Common myeloid progenitor, CD34-positive (primary cell): Measurements from ENCODE around the gene TRIM24.
A peak's percentile ranks its signal among the peaks of the same experiment; 100 is the strongest.

ENCODE experiments used
- CTCF ChIA-PET: fragments of 350-600 bp; sonication (Branson Sonifier 250); formaldehyde crosslinking; loops from one replicate; lab custom pipeline; 2021; ENCODE audit warnings: antibody characterized with exemption; lab: Charles Lee
- POLR2A ChIA-PET: fragments of 350-600 bp; sonication (Branson Sonifier 250); formaldehyde crosslinking; loops from one replicate; lab custom pipeline; 2021; ENCODE audit warnings: antibody characterized with exemption; lab: Charles Lee
- DNase-seq, 3 donors: peaks; one replicate each; pipeline versions ENCODE4 v3.0.0 to v3.0.0-alpha.2; 2013
- H3K27ac ChIP-seq, 2 experiments: 1 replicate in 1 of 2; 2 replicates in 1 of 2; pipeline ENCODE4 v1.7.0; 2013; ENCODE audit warnings: inconsistent platforms in 2 of 2, low read length in 2 of 2, mild to moderate bottlenecking in 2 of 2, low read depth in 1 of 2, moderate library complexity in 1 of 2; ENCODE audit not compliant: severe bottlenecking in 2 of 2, insufficient read depth in 1 of 2, poor library complexity in 1 of 2
- H3K27me3 ChIP-seq, 5 experiments: replicated peaks in 2 of 5; 1 replicate in 3 of 5; 2 replicates in 2 of 5; pipeline versions ENCODE4 v1.6.1 to v1.7.0; 2013; ENCODE audit warnings: low read length in 4 of 5, mild to moderate bottlenecking in 2 of 5, moderate library complexity in 2 of 5, inconsistent platforms in 1 of 5; ENCODE audit not compliant: insufficient read depth in 5 of 5, control insufficient read depth in 4 of 5
- H3K36me3 ChIP-seq, 4 experiments: 1 replicate in 2 of 4; 2 replicates in 2 of 4; pipeline versions ENCODE4 v1.6.1 to v1.7.0; 2013; ENCODE audit warnings: low read length in 3 of 4, control low read depth in 1 of 4, mild to moderate bottlenecking in 1 of 4; ENCODE audit not compliant: control insufficient read depth in 4 of 4, insufficient read depth in 4 of 4
- H3K4me1 ChIP-seq, 4 experiments: 1 replicate in 3 of 4; 2 replicates in 1 of 4; pipeline versions ENCODE4 v1.6.1 to v1.7.1; 2013; ENCODE audit warnings: low read length in 3 of 4, mild to moderate bottlenecking in 3 of 4, control low read depth in 1 of 4, inconsistent platforms in 1 of 4, moderate library complexity in 1 of 4; ENCODE audit not compliant: control insufficient read depth in 4 of 4, insufficient read depth in 4 of 4; ENCODE audit errors: control extremely low read depth in 1 of 4
- H3K4me3 ChIP-seq, 7 experiments: 1 replicate in 4 of 7; 2 replicates in 3 of 7; pipeline versions ENCODE4 v1.5.1 to v1.7.0; 2013; ENCODE audit warnings: mild to moderate bottlenecking in 7 of 7, low read length in 6 of 7, moderate library complexity in 6 of 7, inconsistent platforms in 2 of 7, low read depth in 2 of 7, control low read depth in 1 of 7; ENCODE audit not compliant: insufficient read depth in 4 of 7, control insufficient read depth in 1 of 7; ENCODE audit errors: extremely low read depth in 1 of 7
- H3K9me3 ChIP-seq, 5 experiments: 1 replicate in 4 of 5; 2 replicates in 1 of 5; pipeline versions ENCODE4 v1.6.1 to v1.7.1; 2013; ENCODE audit warnings: low read length in 4 of 5, mild to moderate bottlenecking in 2 of 5, inconsistent platforms in 1 of 5, low read depth in 1 of 5, moderate library complexity in 1 of 5; ENCODE audit not compliant: control insufficient read depth in 4 of 5, insufficient read depth in 2 of 5; ENCODE audit errors: control extremely low read depth in 1 of 5
- WGBS: methylation state at CpG from one replicate; pipeline ENCODE4 v1.1.5; 2013; ENCODE audit not compliant: insufficient coverage; 5-methylcytosine and 5-hydroxymethylcytosine counted together

The TRIM24 gene

DNA sequence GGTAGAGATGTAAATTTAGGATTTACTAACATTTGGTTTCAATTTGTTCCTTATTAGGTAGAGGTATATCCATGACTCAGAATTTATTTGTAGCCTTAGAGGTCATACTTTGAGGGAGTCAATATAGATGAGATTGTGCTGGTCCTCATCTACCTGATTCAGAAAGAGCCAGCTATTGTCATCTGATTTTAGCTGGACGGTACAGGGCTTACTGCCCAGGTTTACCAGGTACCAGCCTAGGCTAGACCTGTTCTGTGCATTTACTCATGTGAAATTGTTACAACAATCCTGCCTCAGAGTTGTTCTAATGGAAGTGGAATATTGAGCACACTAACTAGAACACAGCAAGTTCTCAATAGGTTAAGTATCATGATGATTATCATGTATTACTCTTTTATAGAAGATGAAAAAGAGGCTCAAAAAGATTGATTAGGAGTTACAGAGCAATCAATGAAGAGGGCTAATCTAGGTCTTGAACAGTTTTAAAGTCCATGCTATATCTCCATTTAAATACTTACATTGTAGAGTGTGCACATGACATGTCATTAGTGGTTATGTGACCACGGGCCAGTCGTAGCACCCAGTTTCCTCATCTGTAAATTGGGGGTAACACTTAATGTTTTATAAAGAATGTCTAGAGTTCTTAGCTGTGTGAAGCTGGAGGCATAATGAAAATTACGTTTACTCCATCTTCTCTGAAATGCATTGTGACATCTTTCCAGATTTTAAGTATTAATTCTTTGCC, 42.1 kb downstream of the TRIM24 start:
- CTCF ChIA-PET = interaction anchor here (1.2 to 1.7 kb wide), 5 partner anchors 12 to 236 kb away, joined by 3 to 6 read pairs (median 3); no protein-coding TSS in a partner anchor

DNA sequence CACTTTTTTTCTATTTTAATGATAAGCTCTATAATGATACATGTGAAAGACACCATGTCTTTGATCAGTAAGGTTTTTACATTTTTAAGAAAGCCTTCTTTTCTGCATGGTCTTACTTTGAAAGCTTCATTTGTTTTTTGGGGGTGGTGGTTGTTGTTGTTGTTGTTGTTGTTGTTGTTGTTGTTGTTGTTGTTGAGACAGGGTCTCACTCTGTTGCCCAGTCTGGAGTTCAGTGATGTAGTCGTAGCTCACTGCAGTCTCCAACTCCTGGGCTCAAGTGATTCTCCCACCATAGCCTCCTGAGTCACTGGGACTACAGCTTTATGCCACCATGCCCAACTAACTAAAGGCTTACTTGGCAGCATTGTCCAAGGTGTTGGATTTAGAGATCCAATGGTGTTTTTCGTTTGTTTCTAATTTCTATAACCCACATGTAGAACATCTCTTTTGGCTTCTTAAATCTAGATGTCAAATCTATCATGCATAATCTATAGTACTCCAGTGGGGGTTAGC, 45.4 kb downstream of the TRIM24 start:
- peaks cover 0 to 2% (median 0%) of the 10 kb centered on the region in 5 experiments for H3K9me3 ChIP-seq
- H3K27me3 ChIP-seq = no peaks in the 10 kb centered on the region
- H3K27ac ChIP-seq = no peak overlapping the region
- H3K36me3 ChIP-seq = peaks cover 10 to 53% (median 21%) of the 10 kb centered on the region in 4 experiments
- 100% methylated on average over 1 of the region's 2 CpGs for WGBS
- no peak overlapping the region for H3K4me3 ChIP-seq
- H3K4me1 ChIP-seq = peaks cover 0 to 6% (median 0%) of the 10 kb centered on the region in 4 experiments
- DNase-seq = no peak
- ChIA-PET CTCF (interaction anchor here (0.9 to 2.8 kb wide), 4 partner anchors 8 to 119 kb away, joined by 3 to 12 read pairs (median 3); no protein-coding TSS in a partner anchor), POLR2A (no interaction called here)

More for the DNA sequence above, 42.1 kb downstream of the TRIM24 start:
- Histone ChIP-seq H3K36me3 (peaks cover 6 to 43% (median 21%) of the 10 kb centered on the region in 4 experiments), H3K27ac (no peak overlapping the region), H3K4me3 (no peak overlapping the region), H3K9me3 (peaks cover 0 to 3% (median 0%) of the 10 kb centered on the region in 5 experiments), H3K4me1 (peaks cover 0 to 6% (median 0%) of the 10 kb centered on the region in 4 experiments), H3K27me3 (no peaks in the 10 kb centered on the region)
- WGBS = 90% methylated on average over 3 of the region's 4 CpGs
- POLR2A ChIA-PET = no interaction called here
- DNase-seq = no peak

DNA sequence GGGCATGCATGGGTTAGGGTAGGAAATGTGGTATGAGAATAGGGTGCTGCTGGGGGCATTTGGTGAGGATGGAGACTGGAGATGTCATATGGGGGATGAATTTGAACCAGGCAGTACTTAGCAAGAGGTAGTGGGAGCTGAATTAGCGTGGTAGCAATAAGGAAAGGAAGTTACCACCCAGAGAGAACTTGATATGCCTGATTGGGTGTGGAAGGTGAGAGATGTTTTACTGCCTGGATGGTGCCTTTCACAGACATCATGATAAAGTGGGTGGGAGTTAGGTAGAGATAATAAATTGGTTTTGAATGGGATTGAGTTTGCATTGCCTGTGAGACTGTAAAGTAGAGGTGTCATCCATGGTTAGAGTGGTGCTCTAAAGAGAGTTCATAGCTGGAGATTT, 46.7 kb downstream of the TRIM24 start:
- POLR2A ChIA-PET = no interaction called here

DNA sequence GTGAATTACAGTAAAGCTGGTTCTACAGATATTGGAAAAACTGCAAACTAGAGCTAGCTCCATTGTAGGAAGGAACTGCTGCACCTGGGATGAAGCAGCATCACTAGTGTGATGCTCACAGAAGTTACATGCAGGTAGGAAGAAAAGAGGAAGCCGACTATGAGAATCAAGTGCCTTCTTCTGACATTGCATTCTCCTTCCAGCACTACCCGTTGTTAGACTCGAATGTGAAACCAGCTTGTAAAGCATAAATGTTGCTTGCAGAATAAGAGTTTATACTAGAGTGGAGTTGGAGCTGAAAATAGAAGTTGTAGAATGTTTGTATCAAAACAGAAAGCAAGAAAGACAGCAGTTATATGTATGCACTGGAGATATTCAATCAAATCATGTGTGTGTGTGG, 49.9 kb downstream of the TRIM24 start:
- POLR2A ChIA-PET = no interaction called here
- 67% methylated on average over 1 of the region's 3 CpGs for WGBS
- CTCF ChIA-PET = interaction anchor here (1.3 kb wide), 1 partner anchor 14 kb away, joined by 3 read pairs; no protein-coding TSS in a partner anchor
- Histone ChIP-seq H3K9me3 (peaks cover 0 to 12% (median 7%) of the 10 kb centered on the region in 5 experiments), H3K36me3 (peaks cover 20 to 71% (median 36%) of the 10 kb centered on the region in 4 experiments), H3K4me1 (peaks cover 0 to 7% (median 4%) of the 10 kb centered on the region in 4 experiments), H3K27me3 (no peaks in the 10 kb centered on the region), H3K27ac (no peak overlapping the region), H3K4me3 (no peak overlapping the region)
- DNase-seq = peak in 2 of 3 donors; percentile 36 to 56

More for the DNA sequence above, 46.7 kb downstream of the TRIM24 start:
- H3K9me3 ChIP-seq = peaks cover 0 to 5% (median under 1%) of the 10 kb centered on the region in 5 experiments
- DNase-seq = no peak
- H3K27me3 ChIP-seq = no peaks in the 10 kb centered on the region
- H3K36me3 ChIP-seq = peaks cover 15 to 64% (median 28%) of the 10 kb centered on the region in 4 experiments
- peaks cover 0 to 5% (median 0%) of the 10 kb centered on the region in 4 experiments for H3K4me1 ChIP-seq
- CTCF ChIA-PET = interaction anchor here (0.8 to 2.8 kb wide), 3 partner anchors 10 to 27 kb away, joined by 3 to 12 read pairs (median 4); no protein-coding TSS in a partner anchor
- no peak overlapping the region for H3K4me3 ChIP-seq
- no peak overlapping the region for H3K27ac ChIP-seq
- 73% methylated on average over 1 of the region's 1 CpG for WGBS

DNA sequence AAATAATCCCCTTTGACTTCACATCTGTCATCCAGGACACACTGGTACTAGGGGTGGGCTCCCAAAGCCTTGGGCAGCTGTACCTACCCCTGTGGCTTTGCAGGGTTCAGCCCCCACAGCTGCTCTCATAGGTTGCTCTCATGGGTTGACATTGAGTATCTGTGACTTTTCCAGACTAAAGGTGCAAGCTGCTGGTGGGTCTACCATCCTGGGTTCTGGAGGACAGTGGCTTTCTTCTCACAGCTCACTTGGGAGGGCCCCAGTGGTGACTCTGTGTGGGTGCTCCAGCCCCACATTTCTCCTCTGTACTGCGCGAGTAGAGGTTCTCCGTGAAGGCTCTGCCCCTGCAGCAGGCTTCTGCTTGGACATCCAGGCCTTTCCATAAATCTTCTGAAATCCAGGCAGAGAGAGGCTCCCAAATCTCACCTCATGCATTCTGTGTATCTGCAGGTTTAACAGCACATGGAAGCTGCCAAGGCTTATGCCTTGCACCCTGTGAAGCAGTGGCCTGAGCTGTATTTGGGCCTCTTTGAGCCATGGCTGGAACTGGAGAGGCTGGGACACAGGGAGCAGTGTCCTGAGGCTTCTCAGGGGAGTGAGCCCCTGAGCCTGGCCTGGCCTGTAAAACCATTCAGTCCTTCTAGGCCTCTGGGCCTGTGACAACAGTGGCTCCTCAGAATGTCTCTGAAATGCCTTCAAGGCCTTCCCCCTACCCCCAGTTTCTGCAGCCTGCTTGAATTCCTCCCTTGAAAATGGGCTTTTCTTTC, 52.2 kb downstream of the TRIM24 start:
- no peak for DNase-seq
- Histone ChIP-seq H3K9me3 (peaks cover 0 to 12% (median 7%) of the 10 kb centered on the region in 5 experiments), H3K27me3 (no peaks in the 10 kb centered on the region), H3K36me3 (peaks cover 16 to 61% (median 31%) of the 10 kb centered on the region in 4 experiments), H3K27ac (no peak overlapping the region), H3K4me1 (peaks cover 0 to 14% (median 6%) of the 10 kb centered on the region in 4 experiments), H3K4me3 (no peak overlapping the region)
- 97% methylated on average over 3 of the region's 3 CpGs for WGBS
- POLR2A ChIA-PET = interaction anchor here (0.6 kb wide), 1 partner anchor 9 kb away, joined by 3 read pairs; no protein-coding TSS in a partner anchor
- CTCF ChIA-PET = interaction anchor here (1.1 kb wide), 1 partner anchor 14 kb away, joined by 3 read pairs; no protein-coding TSS in a partner anchor

DNA sequence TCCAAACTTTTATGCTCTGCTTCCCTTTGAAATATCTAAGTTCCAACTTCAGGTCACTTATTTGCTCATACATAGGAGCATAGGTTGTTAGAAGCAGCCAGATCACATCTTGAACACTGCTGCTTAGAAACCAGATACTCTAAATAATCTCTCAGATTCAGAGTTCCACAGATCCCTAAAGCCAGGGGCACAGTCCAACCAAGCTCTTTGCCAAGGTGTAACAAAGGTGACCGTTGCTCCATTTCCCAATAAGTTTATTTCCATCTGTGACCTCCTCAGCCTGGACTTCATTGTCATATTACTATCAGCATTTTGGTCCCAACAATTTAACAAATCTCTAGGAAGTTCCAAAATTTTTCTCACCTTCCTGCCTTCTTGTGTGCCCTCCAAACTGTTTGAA, 52.8 kb downstream of the TRIM24 start:
- 100% methylated on average over 1 of the region's 1 CpG for WGBS
- no peak overlapping the region for H3K27ac ChIP-seq
- H3K27me3 ChIP-seq = no peaks in the 10 kb centered on the region
- peaks cover 0 to 12% (median 7%) of the 10 kb centered on the region in 5 experiments for H3K9me3 ChIP-seq
- ChIA-PET POLR2A (no interaction called here), CTCF (interaction anchor here (1.1 kb wide), 1 partner anchor 13 kb away, joined by 3 read pairs; no protein-coding TSS in a partner anchor)
- peaks cover 0 to 14% (median 6%) of the 10 kb centered on the region in 4 experiments for H3K4me1 ChIP-seq
- no peak for DNase-seq
- H3K4me3 ChIP-seq = no peak overlapping the region
- peaks cover 19 to 62% (median 36%) of the 10 kb centered on the region in 4 experiments for H3K36me3 ChIP-seq
